Stimulated activated CD4-positive, alpha-beta T cell treated with anti-CD3 and anti-CD28 coated beads, Interleukin-2, amount 100 ng/mL, for 24 hours (primary cell): ENCODE measurements around the gene FAM117B.

Experiments
- DNase-seq, 2 donors: peaks; one replicate each; pipeline ENCODE4 v3.0.0-alpha.2; 2020

FAM117B gene

DNA sequence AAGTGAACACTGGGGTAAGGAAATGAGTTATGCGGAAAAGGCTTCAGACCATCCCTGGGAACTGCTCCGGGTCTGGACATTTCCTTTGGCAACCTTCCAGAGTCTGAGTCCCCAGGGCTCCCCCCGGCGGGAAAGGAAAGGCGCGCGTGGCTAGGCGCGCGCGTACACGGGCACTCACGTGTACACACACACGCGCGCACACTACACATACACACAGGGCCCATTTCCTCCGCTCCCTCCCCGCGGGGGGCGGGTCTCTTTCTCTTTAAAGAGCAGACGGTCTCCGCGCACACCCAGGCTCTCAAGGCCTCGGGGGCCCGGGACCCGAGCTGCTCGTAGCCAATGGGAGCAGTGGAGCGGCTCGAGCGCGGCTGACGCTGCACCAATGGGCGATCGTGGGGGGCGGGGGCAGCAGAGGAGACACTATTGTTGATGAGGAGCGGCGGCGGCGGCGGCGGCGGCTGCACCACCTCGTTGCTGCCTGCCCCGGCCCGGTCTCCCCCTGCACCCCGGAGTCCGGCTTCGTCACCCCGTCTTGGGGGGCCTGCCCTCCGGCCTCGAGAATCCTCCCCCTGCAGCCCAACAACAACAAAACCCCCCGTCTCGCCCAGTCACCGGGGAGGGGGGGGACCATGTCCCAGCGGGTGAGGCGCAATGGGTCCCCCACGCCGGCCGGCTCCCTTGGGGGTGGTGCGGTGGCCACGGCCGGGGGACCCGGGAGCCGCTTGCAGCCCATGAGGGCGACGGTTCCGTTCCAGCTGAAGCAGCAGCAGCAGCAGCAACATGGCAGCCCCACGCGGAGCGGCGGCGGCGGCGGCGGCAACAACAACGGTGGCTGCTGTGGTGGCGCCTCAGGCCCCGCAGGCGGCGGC lies at the start of gene FAM117B:
FAM117B (plus strand) TSS at position 414 of the 872 bp plus-strand sequence; CDS start at position 633, 219 bp downstream.
- peak; percentile 98 to 99 for DNase-seq

- peak; percentile 64 to 65 for DNase-seq
Observed at GRCh38 chr2:202588647-202589581, 45.9 kb upstream of the FAM117B start.

GRCh38 chr2:202589582-202589949 lies 45.2 kb upstream of the FAM117B start:
- no peak for DNase-seq

DNA sequence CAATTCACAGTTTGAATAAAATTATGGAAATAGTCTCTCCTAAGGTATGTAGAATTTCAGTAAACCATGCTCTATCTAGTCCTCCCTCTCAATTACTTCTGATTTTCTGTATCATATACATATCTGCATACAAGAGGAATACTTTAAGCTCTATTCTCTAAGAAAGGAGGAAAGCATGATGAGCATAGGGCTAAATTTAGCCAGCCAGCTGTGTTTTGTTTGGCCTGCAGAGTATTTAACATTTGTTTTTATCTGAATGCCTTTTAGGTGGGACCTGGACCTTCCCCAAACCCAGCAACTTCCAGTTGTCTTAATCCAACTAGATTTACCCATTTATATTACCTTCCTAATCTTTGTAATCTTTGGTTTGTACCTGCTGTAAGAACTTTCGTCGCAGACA lies 42.2 kb upstream of the FAM117B start:
- DNase-seq = no peak

- DNase-seq = no peak
Observed at GRCh38 chr2:202599105-202599504, 35.7 kb upstream of the FAM117B start.

GRCh38 chr2:202599911-202600310 lies 34.9 kb upstream of the FAM117B start:
- no peak for DNase-seq

DNA sequence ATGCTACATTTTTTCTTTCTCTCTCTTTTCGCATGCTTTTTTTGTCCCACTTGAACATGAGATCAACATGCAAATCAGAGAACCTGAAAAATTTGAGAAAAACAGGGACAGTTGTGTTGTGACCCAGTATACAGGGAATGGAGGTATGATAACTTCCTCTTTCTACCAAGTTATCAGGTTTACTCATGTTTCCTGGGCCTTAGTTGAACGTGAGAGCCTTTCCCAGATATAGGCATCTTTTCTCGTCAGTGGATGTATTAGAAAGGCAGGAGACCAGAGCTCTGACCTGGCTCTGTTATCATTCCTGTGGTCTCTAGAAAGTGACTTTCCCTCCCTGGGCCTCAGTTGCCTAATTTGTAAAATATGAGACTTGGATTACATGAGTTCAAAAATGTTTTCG lies 30.1 kb upstream of the FAM117B start:
- DNase-seq = no peak

GRCh38 chr2:202605174-202605573 lies 29.6 kb upstream of the FAM117B start:
- DNase-seq = no peak

DNA sequence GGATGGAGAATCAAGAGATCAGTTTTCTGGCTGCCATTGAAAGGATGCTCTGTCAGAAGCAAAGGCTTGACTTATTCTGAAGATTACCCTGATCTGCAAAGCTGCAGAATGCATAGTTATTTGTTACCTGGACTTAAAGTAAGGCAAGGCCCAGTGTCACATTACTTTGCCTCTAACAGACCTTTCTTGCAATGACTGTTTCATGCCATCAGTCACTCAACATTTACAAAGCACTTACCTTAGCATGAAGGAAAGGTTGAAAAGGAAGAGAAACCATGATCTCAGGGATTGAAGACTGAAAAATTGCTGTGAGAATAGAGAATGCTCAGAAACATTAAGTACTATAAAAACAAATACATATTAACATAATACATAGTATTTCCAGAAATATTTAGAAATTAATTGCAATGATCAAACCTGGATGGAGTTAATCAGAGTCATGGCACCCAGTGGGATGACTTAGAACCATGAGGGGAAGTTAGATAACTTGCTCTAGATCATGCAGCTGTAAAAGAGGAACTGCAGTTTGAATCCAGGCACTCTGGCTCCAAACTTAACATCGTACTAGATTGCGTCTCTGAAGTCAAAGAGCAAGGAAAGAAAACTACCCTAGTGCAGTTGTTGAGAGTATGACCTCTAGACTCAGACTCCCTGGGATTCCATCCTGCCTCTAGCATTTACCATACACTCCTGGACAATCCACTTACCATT lies 26.5 kb upstream of the FAM117B start:
- no peak for DNase-seq

- DNase-seq = no peak
Observed at GRCh38 chr2:202609381-202610145, 25.2 kb upstream of the FAM117B start.

- DNase-seq = no peak
Observed at GRCh38 chr2:202610380-202610779, 24.4 kb upstream of the FAM117B start.

DNA sequence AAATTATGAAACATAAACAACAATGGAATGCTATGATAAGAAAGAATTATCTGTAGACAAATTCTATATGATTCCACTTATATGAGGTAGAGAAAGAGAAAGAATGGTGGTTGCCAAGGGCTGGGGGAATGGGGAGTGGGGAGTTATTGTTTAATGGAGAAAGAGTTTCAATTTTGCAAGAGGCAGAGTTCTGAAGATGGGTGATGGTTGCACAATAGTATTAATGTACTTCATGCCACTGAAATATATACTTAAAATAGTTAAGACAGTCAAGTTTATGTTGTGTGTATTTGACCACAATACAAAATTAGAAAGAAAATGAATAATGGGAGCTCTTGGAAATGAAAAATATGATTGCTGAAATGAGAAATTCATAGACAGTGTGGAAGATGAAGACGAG lies 22.6 kb upstream of the FAM117B start:
- DNase-seq = no peak

- no peak for DNase-seq
Observed at GRCh38 chr2:202613479-202613878, 21.3 kb upstream of the FAM117B start.

- no peak for DNase-seq
Observed at GRCh38 chr2:202624133-202624532, 10.6 kb upstream of the FAM117B start.

- no peak for DNase-seq
Observed at GRCh38 chr2:202627042-202627441, 7.7 kb upstream of the FAM117B start.

- no peak for DNase-seq
Observed at GRCh38 chr2:202628646-202629198, 6.0 kb upstream of the FAM117B start.

- DNase-seq = no peak
Observed at GRCh38 chr2:202632682-202633290, 2.0 kb upstream of the FAM117B start.

GRCh38 chr2:202633470-202633869 lies 1.3 kb upstream of the FAM117B start:
- no peak for DNase-seq

DNA sequence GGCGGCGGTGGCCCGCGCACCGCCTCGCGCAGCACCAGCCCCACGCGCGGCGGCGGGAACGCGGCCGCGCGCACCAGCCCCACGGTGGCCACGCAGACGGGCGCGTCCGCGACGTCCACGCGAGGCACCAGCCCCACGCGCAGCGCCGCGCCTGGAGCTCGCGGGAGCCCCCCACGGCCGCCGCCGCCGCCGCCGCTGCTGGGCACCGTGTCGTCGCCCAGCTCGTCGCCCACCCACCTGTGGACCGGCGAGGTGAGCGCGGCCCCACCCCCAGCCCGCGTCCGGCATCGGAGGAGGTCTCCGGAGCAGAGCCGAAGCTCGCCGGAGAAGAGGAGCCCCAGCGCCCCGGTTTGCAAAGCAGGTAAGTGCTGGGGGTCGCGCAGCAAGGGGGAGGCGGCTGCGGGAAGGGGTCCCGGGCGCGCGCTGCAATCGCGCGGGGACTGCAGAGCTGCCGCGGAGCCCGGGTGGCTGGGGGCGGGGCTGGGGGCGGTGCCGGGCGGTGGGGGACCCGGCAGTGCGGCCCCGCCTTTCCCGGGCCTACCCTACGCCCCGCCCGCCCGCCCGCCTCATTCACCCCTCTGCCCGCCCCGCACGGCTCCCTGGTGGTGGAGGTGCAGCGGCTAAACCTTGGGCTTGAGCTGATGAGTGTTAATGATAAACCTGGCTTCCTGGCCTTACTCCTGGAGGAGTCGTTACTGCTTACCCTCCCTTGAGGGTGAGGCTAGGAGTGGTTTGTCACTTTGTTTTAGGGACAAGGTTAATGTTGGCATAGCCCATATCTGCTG lies 851 bp downstream of the FAM117B start:
- peak; percentile 86 to 87 for DNase-seq

GRCh38 chr2:202636213-202636513 lies 1.4 kb downstream of the FAM117B start:
- no peak for DNase-seq

- no peak for DNase-seq
Observed at GRCh38 chr2:202638721-202639120, 4.0 kb downstream of the FAM117B start.
